Adrenal gland (tissue), 12 donors: ENCODE results near the gene NAV2. TPM values are rescaled to one million over a fixed set of nuclear protein-coding genes. Genes with fewer than 3 reads are reported as not detected.
A peak's percentile ranks its signal among the peaks of the same experiment; 100 is the strongest.

Source experiments
- DNase-seq, 7 donors: peaks; one replicate each; pipeline ENCODE4 v3.0.0-alpha.2; 2019 to 2020
- H3K27ac ChIP-seq, 5 donors: fragments of 200-600 bp; sonication (generic) in 4 of 5; 1 replicate in 3 of 5; 2 replicates in 2 of 5; pipeline versions ENCODE4 v1.5.1 to v1.8.0; 2016 to 2020; ENCODE audit warnings: mild to moderate bottlenecking in 1 of 5
- H3K27me3 ChIP-seq: fragments of 200-600 bp; 2 replicates; pipeline ENCODE4 v1.8.0; 2021
- H3K36me3 ChIP-seq, 2 donors: fragments of 200-600 bp; replicated peaks in 1 of 2; 1 replicate in 1 of 2; 2 replicates in 1 of 2; pipeline versions ENCODE4 v1.5.1 to v1.8.0; 2018 to 2022
- H3K4me1 ChIP-seq, 2 donors: fragments of 200-600 bp; replicated peaks in 1 of 2; 1 replicate in 1 of 2; 2 replicates in 1 of 2; pipeline versions ENCODE4 v1.5.1 to v1.8.0; 2018 to 2021
- H3K4me3 ChIP-seq, 4 donors: fragments of 200-600 bp; sonication (generic) in 3 of 4; one replicate each; pipeline ENCODE4 v1.5.1; 2016 to 2018
- H3K9me3 ChIP-seq, 3 donors: fragments of 200-600 bp; sonication (generic) in 1 of 3; replicated peaks in 1 of 3; 1 replicate in 2 of 3; 2 replicates in 1 of 3; pipeline versions ENCODE4 v1.5.1 to v1.8.0; 2016 to 2021
- CTCF ChIP-seq, 6 experiments: fragments of 450-650 bp in 4 of 6; fragments of 200-600 bp in 2 of 6; sonication (generic) in 1 of 6; IDR thresholded peaks; 1 replicate in 5 of 6; 2 replicates in 1 of 6; pipeline versions ENCODE4 v1.5.1 to v1.8.0; 2016 to 2021; ENCODE audit warnings: antibody characterized with exemption in 6 of 6, mild to moderate bottlenecking in 2 of 6, moderate library complexity in 1 of 6
- POLR2A ChIP-seq, 2 donors: fragments of 450-650 bp; IDR thresholded peaks; one replicate each; pipeline ENCODE4 v1.6.1; 2017; ENCODE audit warnings: antibody characterized with exemption in 2 of 2, mild to moderate bottlenecking in 2 of 2, moderate library complexity in 1 of 2
- WGBS, 4 donors: extraction: QIAGEN DNeasy Blood & Tissue Kit in 2 of 4; methylation state at CpG; one replicate each; pipeline versions ENCODE4 v1.1.5 to v1.1.7; 2013 to 2017; 5-methylcytosine and 5-hydroxymethylcytosine counted together
- intact Hi-C, 2 donors: fragments of 100-400 bp; cut with DNase I; formaldehyde crosslinking; loops; one replicate each; pipeline versions ENCODE4 v1.14.1 to v1.15.0; 2022 to 2023
- polyA plus RNA-seq, 3 donors: library from polyadenylated mRNA; stranded (reverse); fragments of 200-250 nt in 2 of 3; fragments of 350-450 nt in 1 of 3; fragmentation: Illumina TruSeq in 1 of 3; extraction: RNeasy Lipid Tissue Mini Kit (QIAGEN cat#74804) in 1 of 3; gene quantifications; one replicate each; pipeline ENCODE4 v1.2.3, GENCODE V29; 2013 to 2014
- total RNA-seq, 9 donors: library from RNA; depleted of rRNA in 4 of 9; stranded (reverse); fragments of >200 nt in 4 of 9; fragments of 120-200 nt in 1 of 9; fragmentation: NEBNext Ultra II Directional in 1 of 9; extraction: Animal tissue kit (Norgen Biotek cat#: 25700) in 1 of 9; gene quantifications; one replicate each; pipeline versions ENCODE4 v1.1.0 to v1.2.4, GENCODE V29; 2013 to 2023
- donor health status: healthy with polysubstance abuse.
- donor health status: Bipolar disorder and iron deficiency.
- donor health status: DM: yes; HTN: yes; CAD: no.
- donor health status: DM: no; HTN: no; CAD: no.
- donor health status: DM: no; HTN: no; CAD: no.
- donor health status: DM: yes; HTN: yes; CAD: no.

Gene NAV2
- total and polyA plus RNA-seq, 12 donors: 1.6 to 9.2 (median 5.5) TPM

- intact Hi-C loops: no loop called here
Observed at GRCh38 chr11:19994672-19995071, 282.0 kb downstream of the NAV2 start.

DNA sequence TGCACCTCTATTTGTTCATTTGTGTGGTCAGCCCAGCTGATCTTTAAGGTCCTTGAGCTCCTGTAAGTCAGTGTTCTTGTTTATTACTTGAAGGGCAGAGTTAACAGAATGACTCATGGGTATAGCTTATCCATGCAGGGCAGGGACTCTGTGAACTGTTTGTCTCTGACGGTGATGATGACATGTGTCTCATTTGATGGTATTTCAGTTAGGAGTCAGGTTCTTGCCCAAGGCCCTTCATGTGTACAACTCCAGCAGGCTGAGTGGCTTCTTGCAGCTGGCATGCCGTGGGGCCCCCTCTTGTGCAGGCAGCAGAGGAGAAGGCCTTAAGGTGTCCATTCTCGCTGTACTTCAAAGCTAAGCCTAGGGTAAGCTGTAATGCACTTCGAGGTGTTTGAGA lies 282.5 kb downstream of the NAV2 start:
- TF ChIP-seq POLR2A (IDR thresholded peaks at IDR 0.05): no peak
- TF ChIP-seq CTCF (IDR thresholded peaks at IDR 0.05): no peak
- peaks cover 0 to 4% of the 10 kb centered on the region in 2 donors for H3K36me3 ChIP-seq
- peaks cover 0 to 18% of the 10 kb centered on the region in 2 donors for H3K4me1 ChIP-seq
- H3K4me3 ChIP-seq: no peak overlapping the region
- H3K27me3 ChIP-seq: no peaks in the 10 kb centered on the region
- 56 to 71% (median 65%) methylated on average over 4 of the region's 4 CpGs for WGBS, 4 donors
- no peaks in the 10 kb centered on the region for H3K9me3 ChIP-seq
- H3K27ac ChIP-seq: peak overlapping the region in 2 of 5 donors; percentile 29 to 38
- DNase-seq: peak in 6 of 7 donors; percentile 24 to 59 (median 36)
- intact Hi-C loops: no loop called here

More at GRCh38 chr11:19994672-19995071, 282.0 kb downstream of the NAV2 start:
- no peak for DNase-seq
- Histone ChIP-seq H3K9me3 (no peaks in the 10 kb centered on the region), H3K27me3 (no peaks in the 10 kb centered on the region), H3K27ac (peak overlapping the region in 1 of 5 donors; percentile 38), H3K4me3 (no peak overlapping the region), H3K4me1 (peaks cover 0 to 18% of the 10 kb centered on the region in 2 donors), H3K36me3 (peaks cover 0 to 4% of the 10 kb centered on the region in 2 donors)
- WGBS, 4 donors: 21 to 46% (median 37%) methylated on average over 3 of the region's 3 CpGs
- TF ChIP-seq CTCF (IDR thresholded peaks at IDR 0.05) (no peak), POLR2A (IDR thresholded peaks at IDR 0.05) (no peak)

- no peaks in the 10 kb centered on the region for H3K9me3 ChIP-seq
- no peak for DNase-seq
- 62 to 76% (median 66%) methylated on average over 5 of the region's 5 CpGs for WGBS, 4 donors
- no peaks in the 10 kb centered on the region for H3K27me3 ChIP-seq
- intact Hi-C loops: no loop called here
- H3K27ac ChIP-seq: no peak overlapping the region
- peaks cover 0 to 18% of the 10 kb centered on the region in 2 donors for H3K4me1 ChIP-seq
- peaks cover 0 to 4% of the 10 kb centered on the region in 2 donors for H3K36me3 ChIP-seq
- H3K4me3 ChIP-seq: no peak overlapping the region
- TF ChIP-seq CTCF (IDR thresholded peaks at IDR 0.05) (no peak), POLR2A (IDR thresholded peaks at IDR 0.05) (no peak)
Observed at GRCh38 chr11:19996571-19996970, 283.9 kb downstream of the NAV2 start.

DNA sequence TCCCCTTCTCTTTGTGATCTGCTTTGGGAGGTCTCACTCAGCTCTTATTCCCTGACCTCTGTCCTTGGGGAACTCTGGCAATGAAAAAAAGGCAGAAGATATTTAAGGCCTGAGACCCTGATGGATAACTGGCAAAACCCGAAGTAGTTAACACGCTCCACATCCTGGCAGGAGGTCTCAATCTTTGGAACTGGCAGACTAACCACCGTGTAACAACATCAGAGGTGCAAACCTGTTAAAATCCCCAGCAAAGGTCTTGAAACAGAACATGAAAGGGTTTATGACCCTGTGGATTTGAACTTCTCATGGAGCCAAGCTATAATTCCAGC lies 287.3 kb downstream of the NAV2 start:
- 74 to 85% (median 80%) methylated on average over 3 of the region's 3 CpGs for WGBS, 4 donors
- Histone ChIP-seq H3K4me1 (peaks cover 0 to 8% of the 10 kb centered on the region in 2 donors), H3K27ac (no peak overlapping the region), H3K9me3 (no peaks in the 10 kb centered on the region), H3K36me3 (no peaks in the 10 kb centered on the region), H3K27me3 (no peaks in the 10 kb centered on the region), H3K4me3 (no peak overlapping the region)
- intact Hi-C loops: no loop called here
- DNase-seq: no peak
- TF ChIP-seq CTCF (IDR thresholded peaks at IDR 0.05): no peak
- no peak for TF ChIP-seq POLR2A (IDR thresholded peaks at IDR 0.05)
